Activated T-cell treated with anti-CD3 and anti-CD28 coated beads, Interleukin-2, amount 50 U/mL, for 48 hours (primary cell): ENCODE results near the gene MX1.

Experiments used
- DNase-seq, 2 experiments: peaks; one replicate each; pipeline ENCODE4 v3.0.0-alpha.2; 2020

MX1 gene, protein sequence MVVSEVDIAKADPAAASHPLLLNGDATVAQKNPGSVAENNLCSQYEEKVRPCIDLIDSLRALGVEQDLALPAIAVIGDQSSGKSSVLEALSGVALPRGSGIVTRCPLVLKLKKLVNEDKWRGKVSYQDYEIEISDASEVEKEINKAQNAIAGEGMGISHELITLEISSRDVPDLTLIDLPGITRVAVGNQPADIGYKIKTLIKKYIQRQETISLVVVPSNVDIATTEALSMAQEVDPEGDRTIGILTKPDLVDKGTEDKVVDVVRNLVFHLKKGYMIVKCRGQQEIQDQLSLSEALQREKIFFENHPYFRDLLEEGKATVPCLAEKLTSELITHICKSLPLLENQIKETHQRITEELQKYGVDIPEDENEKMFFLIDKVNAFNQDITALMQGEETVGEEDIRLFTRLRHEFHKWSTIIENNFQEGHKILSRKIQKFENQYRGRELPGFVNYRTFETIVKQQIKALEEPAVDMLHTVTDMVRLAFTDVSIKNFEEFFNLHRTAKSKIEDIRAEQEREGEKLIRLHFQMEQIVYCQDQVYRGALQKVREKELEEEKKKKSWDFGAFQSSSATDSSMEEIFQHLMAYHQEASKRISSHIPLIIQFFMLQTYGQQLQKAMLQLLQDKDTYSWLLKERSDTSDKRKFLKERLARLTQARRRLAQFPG

DNA sequence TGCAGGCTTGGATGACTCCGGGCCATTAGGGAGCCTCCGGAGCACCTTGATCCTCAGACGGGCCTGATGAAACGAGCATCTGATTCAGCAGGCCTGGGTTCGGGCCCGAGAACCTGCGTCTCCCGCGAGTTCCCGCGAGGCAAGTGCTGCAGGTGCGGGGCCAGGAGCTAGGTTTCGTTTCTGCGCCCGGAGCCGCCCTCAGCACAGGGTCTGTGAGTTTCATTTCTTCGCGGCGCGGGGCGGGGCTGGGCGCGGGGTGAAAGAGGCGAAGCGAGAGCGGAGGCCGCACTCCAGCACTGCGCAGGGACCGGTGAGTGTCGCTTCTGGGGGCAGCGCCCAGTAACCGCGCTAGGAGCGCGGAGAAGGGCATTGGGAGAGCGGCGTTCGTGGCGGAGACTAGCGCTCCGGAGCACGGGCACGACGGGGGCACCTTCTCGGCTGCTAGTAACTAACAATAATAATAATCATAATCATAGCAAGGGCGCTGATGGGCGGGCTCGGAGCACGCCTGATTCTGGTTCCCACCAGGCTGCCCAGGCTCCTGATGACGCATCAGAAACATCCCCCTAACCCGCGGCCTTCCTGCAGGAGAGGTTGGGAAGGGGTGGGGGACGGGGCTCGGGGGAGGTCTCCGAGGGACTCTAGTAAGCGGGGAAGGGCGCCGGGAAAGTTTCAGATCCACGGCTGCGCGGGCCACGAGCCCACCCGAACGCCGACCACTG is at the start of gene MX1:
MX1 (plus strand) TSS at position 286 of the 722 bp plus-strand sequence. CDS start 5,832 bp downstream, outside the sequence.
- DNase-seq: peak; percentile 87 to 88

DNA sequence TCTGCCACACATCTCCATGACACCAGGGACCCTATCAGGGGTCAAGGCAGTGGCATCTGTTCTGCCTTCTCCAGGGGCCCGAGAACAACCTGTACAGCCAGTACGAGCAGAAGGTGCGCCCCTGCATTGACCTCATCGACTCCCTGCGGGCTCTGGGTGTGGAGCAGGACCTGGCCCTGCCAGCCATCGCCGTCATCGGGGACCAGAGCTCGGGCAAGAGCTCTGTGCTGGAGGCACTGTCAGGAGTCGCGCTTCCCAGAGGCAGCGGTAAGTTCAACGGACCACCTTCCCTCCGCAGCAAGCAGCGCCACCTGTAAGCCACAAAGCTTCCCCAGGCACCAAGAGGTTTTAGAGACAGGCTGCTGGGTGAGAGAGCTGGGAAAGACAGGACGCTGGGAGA is 48.3 kb upstream of the MX1 start:
- DNase-seq: no peak

DNA sequence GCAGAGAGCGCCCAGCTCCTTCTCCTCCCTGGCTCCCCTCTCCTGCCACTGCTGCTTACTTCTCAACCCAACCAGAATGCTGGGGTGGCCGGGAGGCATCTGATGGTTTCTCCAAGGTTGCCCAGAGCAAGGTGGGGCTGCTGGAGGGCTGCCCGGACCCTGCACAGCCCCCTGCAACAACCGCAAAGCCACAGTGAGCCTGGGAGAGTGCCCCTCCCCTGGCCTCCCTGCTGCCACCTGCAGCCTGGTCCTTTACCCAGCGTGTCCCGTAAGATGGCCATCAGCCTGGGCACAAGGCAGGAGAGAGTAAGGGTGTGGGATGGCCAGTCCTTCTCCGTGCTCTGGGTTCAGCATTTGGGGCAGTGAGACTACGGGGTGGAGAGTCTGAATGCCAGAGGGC is 47.2 kb upstream of the MX1 start:
- DNase-seq: no peak

DNA sequence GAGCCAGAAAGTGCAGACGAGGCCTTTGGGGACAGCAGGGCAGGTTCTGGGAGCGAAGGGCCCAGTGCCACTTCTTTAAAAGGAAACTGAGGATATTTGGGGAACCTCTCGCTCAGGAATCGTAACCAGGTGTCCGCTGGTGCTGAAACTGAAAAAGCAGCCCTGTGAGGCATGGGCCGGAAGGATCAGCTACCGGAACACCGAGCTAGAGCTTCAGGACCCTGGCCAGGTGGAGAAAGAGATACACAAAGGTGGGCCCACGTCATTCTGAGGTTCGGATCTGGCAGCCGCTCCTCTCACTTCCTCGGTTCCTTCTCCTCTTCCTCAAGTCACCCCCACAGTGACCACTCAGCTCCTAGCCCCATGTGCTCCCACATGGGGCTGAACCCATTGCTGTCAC is 46.1 kb upstream of the MX1 start:
- no peak for DNase-seq

DNA sequence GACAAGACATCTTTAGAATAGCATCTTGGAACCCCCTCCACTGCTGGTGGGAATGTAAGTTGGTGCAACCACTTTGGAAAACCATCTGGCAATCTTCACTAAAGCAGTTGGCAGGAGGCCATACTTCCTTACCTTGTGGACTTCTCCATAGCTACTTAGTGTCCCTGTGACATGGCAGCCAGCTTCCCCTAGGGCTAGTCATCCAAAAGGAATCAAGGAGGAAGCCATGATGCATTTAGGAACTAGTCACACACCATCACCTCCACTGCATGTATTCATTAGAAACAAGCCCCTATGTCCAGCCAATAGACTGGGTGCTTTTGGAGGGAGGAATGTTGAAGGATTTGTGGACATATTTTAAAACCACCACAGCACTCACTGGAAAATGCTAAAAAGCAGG is 44.3 kb upstream of the MX1 start:
- no peak for DNase-seq

DNA sequence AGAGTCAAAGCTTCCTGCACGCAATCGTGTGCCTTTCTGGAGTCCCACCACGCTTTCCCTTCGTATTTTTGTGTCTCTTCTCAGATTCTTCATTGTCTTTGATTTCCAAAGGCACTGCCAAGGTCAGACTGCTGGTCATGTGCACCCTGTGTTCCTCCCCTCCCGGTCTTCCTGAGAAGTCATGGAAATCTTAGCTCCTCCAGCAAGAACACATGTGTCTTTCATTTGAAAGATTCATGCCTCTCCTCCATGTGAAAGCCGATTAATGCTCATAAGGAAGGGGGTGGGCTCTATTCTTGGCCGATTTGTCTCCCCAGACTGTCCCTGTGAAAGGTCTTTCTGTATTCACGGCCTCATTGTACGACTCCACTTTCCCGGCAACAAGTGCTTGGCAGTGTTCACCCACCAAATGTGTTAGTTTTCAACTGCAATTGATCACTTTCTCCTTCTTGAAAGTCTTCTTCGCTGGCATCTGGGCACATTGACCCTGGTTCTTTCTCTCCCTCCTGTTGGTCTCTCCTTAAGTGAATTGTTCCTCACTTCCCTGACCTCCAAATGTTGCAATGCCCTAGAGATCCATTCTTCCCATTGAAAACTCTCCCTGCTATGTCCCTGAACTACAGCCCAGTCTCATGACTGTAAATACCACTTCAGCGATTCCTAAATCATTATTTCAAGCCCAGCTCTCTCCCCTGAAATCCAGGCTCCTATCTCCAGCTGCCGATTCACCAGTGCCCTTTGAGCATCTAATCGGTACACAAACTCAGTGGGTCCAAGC is 38.8 kb upstream of the MX1 start:
- no peak for DNase-seq

DNA sequence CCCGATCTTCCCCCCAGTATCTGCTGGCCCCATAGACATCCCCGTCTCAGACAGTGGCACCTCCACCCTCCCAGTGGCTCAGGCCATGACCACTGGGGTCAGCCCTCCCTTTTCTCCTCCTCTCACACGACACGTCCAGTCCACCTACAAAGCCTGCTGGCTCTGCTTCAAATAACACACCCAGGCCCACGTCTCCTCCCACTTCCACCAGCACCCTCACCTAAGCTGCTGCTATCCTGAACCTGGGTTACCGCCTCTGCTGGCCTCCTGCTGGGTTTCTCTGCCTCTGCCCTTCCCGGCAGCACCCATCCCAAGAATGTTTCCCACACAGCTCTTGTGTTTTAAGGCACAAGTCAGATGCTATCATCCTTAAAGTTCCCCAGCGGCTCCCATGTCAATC is 38.2 kb upstream of the MX1 start:
- DNase-seq: no peak

DNA sequence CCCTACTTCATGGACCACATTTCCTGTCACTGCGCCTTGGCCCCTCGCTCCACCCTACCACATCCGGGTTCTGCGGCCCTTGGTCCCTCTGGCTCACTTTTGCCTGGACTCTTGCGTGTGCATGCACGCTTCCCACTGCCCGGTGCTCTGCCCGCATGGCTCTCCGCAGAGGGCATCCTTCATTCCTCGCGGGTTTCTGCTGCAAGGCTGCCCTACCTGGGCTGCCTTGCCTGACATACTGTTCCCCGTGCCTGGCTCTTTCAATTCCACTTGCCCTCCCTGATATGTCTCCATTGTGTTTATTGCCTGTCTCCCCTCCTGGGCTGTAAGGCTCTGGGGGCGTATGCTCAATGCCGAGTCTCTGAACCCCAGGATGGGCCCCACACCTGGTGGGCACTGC is 37.8 kb upstream of the MX1 start:
- DNase-seq: no peak

DNA sequence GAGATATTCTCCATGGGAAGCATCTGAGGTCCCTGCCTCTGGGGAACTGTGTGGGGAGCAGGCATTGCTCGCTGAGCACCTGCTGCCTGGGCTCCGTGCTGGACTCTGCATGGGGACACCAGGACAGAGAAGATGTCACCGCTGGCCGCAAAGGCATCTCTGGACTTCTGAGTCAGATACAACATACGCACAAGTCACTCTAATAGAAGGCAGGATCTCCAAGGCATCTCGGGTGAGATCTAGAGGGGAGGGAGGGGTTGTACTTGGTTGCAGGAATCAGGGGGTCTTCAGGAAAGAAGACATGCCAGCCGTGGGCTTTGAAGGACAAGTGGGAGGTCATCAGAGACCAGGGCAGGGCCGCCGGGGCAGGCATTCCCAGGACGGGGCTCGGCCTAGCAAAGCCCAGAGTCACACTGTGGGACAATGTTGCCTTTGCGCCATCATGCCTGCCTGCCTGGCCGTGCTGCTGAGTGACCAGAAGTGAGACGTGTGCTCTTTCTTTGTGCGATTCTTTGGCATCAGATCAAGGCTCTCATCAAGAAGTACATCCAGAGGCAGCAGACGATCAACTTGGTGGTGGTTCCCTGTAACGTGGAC is 35.9 kb upstream of the MX1 start:
- DNase-seq: no peak

DNA sequence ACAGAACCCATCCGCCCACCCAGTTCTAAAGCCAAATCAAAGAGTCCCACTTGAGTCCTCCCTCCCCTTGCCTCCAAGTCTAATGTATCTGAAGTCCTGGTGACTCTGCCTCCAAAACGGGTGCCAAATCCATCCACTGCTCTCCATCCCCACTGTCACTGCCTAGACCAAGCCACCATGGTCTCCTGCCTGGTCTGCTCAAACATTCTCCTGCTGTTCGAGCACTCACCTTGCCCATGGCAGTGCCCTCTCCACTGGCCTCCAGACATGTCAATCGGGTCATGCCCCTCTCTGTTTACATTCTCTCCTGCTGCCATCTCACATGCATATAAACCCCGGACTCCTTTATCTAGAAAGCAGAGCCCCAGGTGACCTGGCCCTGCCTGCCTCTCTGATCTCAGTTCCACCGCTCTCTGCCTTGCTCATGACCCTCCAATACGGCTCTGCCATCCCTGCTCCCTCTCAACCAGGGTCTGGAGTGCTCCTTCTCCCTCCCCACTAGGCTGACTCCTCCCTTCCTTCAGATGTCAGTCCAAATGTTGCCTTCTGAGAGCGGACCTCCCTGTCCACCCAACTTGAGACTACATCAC is 32.1 kb upstream of the MX1 start:
- peak in 1 of 2 experiments; percentile 7 for DNase-seq

DNA sequence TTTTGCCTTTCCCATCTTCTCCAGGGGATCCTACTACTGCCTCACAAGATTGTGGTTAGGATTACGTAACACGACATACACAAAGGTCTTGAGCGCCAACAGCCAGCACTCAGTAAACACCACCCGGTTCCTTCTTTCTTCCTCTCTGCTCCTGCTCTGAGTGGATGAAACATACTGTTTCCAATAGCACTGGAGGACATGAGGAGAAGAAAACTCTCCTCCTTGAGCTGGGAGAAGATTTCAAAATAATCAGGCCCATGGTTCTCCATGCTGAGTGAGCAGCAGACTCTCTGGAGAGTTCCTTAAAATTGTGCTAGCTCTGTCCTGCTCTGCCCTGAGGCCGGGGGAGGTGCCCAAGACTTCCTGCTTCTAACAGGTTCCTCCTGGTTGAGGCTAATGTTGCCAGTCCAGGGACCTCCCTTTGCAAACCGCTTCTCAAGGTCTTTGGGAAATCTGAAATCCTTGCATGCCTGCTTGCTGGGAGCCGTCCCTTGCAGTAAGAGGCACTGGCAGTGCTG is 29.4 kb upstream of the MX1 start:
- DNase-seq: peak in 1 of 2 experiments; percentile 5

DNA sequence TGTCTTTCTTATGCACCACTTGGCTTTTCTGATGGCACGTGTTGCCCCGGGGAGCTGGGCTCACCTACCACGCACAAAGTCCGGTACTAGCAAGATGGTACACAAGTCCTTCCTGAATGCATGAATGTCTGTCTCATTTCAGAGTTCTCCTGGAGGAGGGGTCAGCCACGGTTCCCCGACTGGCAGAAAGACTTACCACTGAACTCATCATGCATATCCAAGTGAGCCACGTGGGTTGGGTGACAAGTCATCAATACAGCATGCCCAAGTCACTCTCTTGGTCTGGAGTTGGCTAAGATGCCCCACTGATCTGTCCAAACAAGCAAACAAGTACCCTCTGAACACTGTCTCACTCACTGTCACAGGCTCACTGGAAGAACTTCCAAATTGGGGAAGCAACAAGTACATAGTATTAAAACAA is 28.6 kb upstream of the MX1 start:
- peak in 1 of 2 experiments; percentile 4 for DNase-seq

DNA sequence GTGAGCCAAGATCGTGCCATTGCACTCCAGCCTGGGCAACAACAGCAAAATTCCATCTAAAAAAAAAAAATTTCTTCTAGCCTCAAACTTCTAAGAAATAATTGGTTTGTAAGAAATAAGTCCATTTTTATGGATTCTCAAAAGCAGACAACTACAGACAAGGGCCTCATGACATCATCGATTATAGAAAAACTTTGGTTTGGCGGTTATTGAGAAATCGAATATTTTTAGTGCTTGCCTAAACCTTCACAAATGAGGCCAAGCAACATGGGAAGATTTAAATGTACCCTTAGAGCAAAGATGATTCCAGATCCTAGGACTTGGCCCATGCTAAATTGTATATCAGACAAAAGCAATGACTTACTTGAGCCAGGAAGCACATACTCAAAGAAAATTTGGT is 27.8 kb upstream of the MX1 start:
- no peak for DNase-seq

DNA sequence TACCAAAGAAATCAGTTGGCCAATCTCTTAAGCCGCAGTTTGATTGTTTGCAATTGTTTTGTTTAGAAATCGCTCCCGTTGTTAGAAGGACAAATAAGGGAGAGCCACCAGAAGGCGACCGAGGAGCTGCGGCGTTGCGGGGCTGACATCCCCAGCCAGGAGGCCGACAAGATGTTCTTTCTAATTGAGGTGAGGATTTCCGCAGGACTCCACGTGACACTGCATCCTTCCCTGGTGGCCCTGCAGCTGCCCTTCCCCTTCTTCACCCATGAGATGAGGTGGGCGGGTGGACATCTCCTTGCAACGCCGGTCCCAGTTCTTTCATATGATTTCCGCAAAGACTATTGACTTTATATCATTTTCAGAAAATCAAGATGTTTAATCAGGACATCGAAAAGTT is 27.2 kb upstream of the MX1 start:
- DNase-seq: peak in 1 of 2 experiments; percentile 2

DNA sequence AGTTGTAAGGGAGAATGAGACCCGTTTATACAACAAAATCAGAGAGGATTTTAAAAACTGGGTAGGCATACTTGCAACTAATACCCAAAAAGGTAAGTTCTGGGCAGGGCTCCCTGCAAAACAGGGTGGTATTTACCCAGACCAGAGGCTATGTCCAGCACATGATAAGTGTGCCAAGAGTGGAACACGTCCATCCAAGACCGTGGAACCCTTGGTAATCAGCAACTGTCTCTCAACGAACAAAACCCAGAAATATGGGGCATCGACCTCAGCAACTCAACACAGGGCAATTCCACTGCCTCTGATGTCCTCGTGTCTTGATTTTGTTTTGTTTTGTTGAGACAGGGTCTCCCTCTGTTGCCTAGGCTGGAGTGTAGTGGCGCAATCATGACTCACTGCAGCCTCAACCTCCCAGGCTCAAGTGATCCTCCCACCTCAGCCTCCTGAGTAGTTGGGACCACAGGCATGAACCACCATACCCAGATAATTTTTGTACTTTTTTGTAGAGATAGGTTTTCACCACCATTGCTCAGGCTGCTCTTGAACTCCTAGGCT is 26.7 kb upstream of the MX1 start:
- peak in 1 of 2 experiments; percentile 3 for DNase-seq

DNA sequence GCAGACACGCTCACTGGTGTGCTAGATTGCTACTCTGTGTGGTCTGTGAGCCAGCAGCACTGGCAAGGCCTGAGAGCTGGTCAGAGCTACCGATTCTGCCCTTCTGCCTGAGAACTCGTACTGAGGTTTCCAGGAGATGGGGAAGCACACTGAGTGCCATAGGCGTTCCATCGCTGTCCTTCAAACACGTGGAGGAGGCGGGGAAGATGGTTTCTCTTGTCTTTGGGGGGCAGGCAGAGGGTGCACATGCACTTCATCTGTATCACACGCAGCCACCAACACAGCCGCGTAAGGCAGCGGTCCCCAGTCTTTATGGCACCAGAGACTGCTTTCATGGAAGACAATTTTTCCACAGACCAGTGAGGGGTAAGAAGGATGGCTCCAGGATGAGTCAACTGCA is 23.8 kb upstream of the MX1 start:
- DNase-seq: no peak

DNA sequence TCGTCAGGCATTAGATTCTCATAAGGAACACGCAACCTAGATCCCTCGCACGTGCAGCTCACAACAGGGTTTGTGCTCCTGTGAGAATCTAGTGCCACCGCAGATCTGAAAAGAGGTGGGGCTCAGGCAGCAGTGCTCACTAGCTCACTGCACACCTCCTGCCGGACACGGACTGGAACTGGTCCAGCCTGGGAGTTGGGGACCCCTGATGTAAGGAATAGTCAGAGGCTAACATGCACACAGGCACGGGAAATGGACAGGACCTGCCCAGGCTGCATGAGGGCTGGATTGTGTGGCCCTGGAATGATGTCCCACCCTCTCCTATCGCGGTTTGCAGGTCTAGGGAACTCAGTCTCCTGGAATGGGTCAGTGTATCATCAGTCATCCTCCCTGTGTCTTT is 23.2 kb upstream of the MX1 start:
- peak in 1 of 2 experiments; percentile 2 for DNase-seq

DNA sequence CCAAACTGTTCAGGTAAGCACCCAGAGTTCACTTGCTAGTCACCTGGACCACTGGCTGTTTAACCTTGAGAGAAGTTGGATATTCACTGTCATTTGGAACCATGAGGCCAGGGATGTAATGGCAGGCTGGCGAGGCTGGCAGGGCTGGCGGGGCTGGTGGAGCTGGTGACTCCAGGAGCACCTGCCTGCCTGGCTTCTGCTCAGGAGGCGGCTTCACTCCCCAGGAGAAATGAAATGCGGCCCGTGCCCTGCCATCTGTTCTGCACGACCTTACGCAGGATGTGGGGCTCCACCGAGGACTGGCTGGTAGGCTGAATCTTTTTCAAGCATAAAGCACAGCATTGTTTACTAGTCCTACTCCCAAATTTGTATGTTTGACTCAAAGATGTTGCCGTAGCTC is 22.7 kb upstream of the MX1 start:
- peak in 1 of 2 experiments; percentile 3 for DNase-seq

DNA sequence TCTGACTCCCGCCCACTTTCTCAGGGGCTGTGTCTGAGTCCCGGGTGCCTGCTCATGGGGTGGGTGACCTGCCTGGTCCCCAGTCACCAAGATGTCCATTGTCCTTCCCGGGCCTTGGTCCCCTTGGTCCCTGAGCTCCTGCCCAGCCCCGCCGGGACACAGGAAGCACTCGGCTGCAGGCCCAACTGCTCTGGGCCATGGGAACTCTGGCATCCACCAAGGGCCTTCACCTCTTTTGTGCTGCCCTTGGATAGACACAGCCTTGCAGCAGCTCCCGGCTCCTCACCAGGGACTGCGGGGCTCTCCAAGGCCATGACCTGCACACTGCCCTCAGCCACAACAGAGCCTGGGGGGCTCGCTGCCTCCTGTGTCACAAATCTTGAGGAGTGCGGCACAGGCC is 22.1 kb upstream of the MX1 start:
- DNase-seq: peak in 1 of 2 experiments; percentile 6

DNA sequence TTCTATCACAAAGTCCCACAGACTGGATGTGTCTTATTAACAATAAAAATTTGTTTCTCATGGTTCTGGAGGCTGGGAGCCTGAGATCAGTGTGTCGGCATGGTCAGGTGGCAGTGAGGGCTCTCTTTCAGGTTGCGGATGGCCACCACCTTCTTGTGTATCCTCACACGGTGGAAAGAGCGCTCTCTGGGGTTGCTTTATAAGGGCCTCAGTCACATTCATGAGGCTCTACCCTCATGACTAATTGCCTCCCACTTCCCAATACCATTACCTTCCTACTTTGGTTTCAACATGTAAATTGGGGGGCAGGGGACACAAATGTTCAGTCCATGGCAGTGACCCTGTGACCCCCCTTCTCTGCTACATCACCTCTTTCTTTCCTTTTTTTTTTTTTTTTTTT is 20.7 kb upstream of the MX1 start:
- DNase-seq: no peak

DNA sequence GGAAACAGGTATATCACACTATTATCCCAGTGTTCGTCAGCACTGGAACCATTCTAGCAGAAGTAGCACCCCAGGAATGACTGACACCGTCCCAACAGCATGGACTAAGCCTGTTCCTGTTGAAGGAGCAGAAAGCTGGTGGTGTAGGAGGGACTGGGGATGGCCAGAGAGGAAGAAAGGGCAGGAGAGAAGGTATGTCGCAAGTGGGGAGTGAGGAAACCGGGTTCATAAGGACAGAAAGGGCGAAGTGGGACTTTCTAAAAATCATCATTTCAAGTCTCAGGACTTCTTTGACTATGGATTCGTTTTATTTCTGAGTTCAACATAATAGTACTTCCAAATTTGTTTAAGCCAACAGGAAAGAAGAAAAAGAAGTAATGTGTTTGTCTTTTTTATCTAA is 19.7 kb upstream of the MX1 start:
- DNase-seq: peak in 1 of 2 experiments; percentile 4
